ENCODE data around the gene PIK3R1.

DNA sequence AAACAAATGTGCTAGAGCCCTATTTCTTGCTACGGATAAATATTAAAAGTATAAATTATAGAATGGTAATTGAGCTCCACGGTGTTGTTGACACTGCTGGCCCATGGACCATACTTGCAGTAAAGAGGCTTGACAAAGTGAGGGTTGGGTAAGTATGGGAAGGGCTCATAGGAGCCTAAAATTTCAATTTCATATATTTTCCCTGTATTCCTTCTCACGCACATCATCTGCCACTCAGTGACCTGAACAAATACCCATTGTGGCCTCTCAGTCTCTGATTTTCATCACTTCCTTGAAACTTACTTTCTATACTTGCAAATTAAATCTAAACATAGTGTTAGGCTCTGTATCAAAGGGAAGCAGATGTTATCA is 116.5 kb downstream of the PIK3R1 start:
- TF ChIP-seq, protein P1, sequence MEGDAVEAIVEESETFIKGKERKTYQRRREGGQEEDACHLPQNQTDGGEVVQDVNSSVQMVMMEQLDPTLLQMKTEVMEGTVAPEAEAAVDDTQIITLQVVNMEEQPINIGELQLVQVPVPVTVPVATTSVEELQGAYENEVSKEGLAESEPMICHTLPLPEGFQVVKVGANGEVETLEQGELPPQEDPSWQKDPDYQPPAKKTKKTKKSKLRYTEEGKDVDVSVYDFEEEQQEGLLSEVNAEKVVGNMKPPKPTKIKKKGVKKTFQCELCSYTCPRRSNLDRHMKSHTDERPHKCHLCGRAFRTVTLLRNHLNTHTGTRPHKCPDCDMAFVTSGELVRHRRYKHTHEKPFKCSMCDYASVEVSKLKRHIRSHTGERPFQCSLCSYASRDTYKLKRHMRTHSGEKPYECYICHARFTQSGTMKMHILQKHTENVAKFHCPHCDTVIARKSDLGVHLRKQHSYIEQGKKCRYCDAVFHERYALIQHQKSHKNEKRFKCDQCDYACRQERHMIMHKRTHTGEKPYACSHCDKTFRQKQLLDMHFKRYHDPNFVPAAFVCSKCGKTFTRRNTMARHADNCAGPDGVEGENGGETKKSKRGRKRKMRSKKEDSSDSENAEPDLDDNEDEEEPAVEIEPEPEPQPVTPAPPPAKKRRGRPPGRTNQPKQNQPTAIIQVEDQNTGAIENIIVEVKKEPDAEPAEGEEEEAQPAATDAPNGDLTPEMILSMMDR (IDR thresholded peaks at IDR 0.05) = no peak
- TF ChIP-seq POLR2A (IDR thresholded peaks at IDR 0.05) = no peak
